Neural cell (in vitro differentiated cells): Measurements from ENCODE around the gene CAVIN3. TPM values are rescaled to one million over a fixed set of nuclear protein-coding genes. Genes with fewer than 3 reads are reported as not detected.

Experiments
- H2AFZ ChIP-seq: fragments of 200-600, 300-800 bp; sonication (generic), shearing (Covaris generic); 2 replicates; pipeline ENCODE4 v1.6.0; 2014; ENCODE audit warnings: low read depth, mild to moderate bottlenecking, antibody characterized with exemption, low read length, moderate library complexity
- H3F3A ChIP-seq: fragments of 200-600 bp; shearing (Covaris generic); 2 replicates; pipeline ENCODE4 v1.6.1; 2016; ENCODE audit warnings: mild to moderate bottlenecking, moderate library complexity, mixed read lengths, antibody characterized with exemption, low read length; ENCODE audit not compliant: insufficient read depth, poor library complexity, severe bottlenecking
- H3K27ac ChIP-seq: fragments of 200-600, 300-800 bp; sonication (generic), shearing (Covaris generic); 2 replicates; pipeline ENCODE4 v1.5.1; 2014; ENCODE audit warnings: mild to moderate bottlenecking, low read length, moderate library complexity
- H3K27me3 ChIP-seq: fragments of 300-800, 200-600 bp; sonication (generic), shearing (Covaris generic); 2 replicates; pipeline ENCODE4 v1.6.0; 2014; ENCODE audit warnings: mild to moderate bottlenecking, low read depth, low read length, moderate library complexity; ENCODE audit not compliant: insufficient read depth
- H3K36me3 ChIP-seq: fragments of 300-800, 200-600 bp; sonication (generic), shearing (Covaris generic); 2 replicates; pipeline ENCODE4 v1.5.1; 2014; ENCODE audit warnings: mild to moderate bottlenecking, antibody characterized with exemption, low read length, moderate library complexity; ENCODE audit not compliant: insufficient read depth
- H3K4me2 ChIP-seq: fragments of 300-800, 200-600 bp; sonication (generic), shearing (Covaris generic); 2 replicates; pipeline ENCODE4 v1.6.0; 2014; ENCODE audit warnings: mild to moderate bottlenecking, low read length
- H3K4me3 ChIP-seq: fragments of 300-800, 200-600 bp; sonication (generic), shearing (Covaris generic); 2 replicates; pipeline ENCODE4 v1.5.1; 2014; ENCODE audit warnings: mild to moderate bottlenecking, low read length, moderate library complexity
- H3K79me2 ChIP-seq: fragments of 200-600 bp; shearing (Covaris generic); replicated peaks from 2 replicates; pipeline ENCODE4 v1.6.0; 2014; ENCODE audit warnings: mild to moderate bottlenecking, low read length, moderate library complexity; ENCODE audit not compliant: insufficient read depth
- H3K9ac ChIP-seq: fragments of 300-800, 200-600 bp; sonication (generic), shearing (Covaris generic); 2 replicates; pipeline ENCODE4 v1.6.1; 2016; ENCODE audit warnings: mild to moderate bottlenecking, low read length, mixed read lengths
- H3K9me2 ChIP-seq: fragments of 200-600 bp; shearing (Covaris generic); 2 replicates; pipeline ENCODE4 v1.6.1; 2016; ENCODE audit warnings: mild to moderate bottlenecking, low read length, mixed read lengths; ENCODE audit not compliant: insufficient read depth
- H3K9me3 ChIP-seq: fragments of 200-600, 300-800 bp; sonication (generic), shearing (Covaris generic); 2 replicates; pipeline ENCODE4 v1.6.1; 2016; ENCODE audit warnings: mild to moderate bottlenecking, mixed run types, low read length, moderate library complexity, mixed read lengths
- H4K20me1 ChIP-seq: fragments of 200-600 bp; shearing (Covaris generic); 2 replicates; pipeline ENCODE4 v1.6.1; 2016; ENCODE audit warnings: mild to moderate bottlenecking, mixed run types; ENCODE audit not compliant: insufficient read depth
- EP300 ChIP-seq: fragments of 450-650 bp; conservative IDR thresholded peaks from 2 replicates; pipeline ENCODE4 v1.6.1; 2014; ENCODE audit warnings: antibody characterized with exemption, mild to moderate bottlenecking, moderate library complexity; ENCODE audit not compliant: poor library complexity, severe bottlenecking
- EZH2 ChIP-seq: fragments of 200-600, 300-800 bp; shearing (Covaris generic), sonication (generic); IDR thresholded peaks from 2 replicates; pipeline ENCODE4 v1.6.1; 2014; ENCODE audit warnings: antibody characterized with exemption, low read length, borderline replicate concordance, mild to moderate bottlenecking; ENCODE audit not compliant: insufficient read depth, poor library complexity, severe bottlenecking
- MXI1 ChIP-seq: fragments of 450-650 bp; conservative IDR thresholded peaks from 2 replicates; pipeline ENCODE4 v1.6.1; 2014; ENCODE audit warnings: antibody characterized with exemption, mild to moderate bottlenecking; ENCODE audit not compliant: poor library complexity, severe bottlenecking
- POLR2AphosphoS5 ChIP-seq: IDR thresholded peaks from 2 replicates; pipeline ENCODE4 v1.6.1; 2012
- RAD21 ChIP-seq: fragments of 450-650 bp; conservative IDR thresholded peaks from 2 replicates; pipeline ENCODE4 v1.6.1; 2014; ENCODE audit warnings: antibody characterized with exemption, mild to moderate bottlenecking, moderate library complexity
- SMC3 ChIP-seq: fragments of 450-650 bp; conservative IDR thresholded peaks from 2 replicates; pipeline ENCODE4 v1.6.1; 2014; ENCODE audit warnings: antibody characterized with exemption, mild to moderate bottlenecking, moderate library complexity; ENCODE audit not compliant: poor library complexity
- TAF1 ChIP-seq: IDR thresholded peaks from 2 replicates; pipeline ENCODE4 v1.6.1; 2012; ENCODE audit warnings: low read depth
- polyA plus RNA-seq: library from polyadenylated mRNA; depleted of rRNA; stranded (reverse); fragments of >200 nt; gene quantifications from 2 replicates; pipeline ENCODE4 v1.2.3, GENCODE V29; 2014
- TF ChIP-seq, protein P1 (sequence below): fragments of 450-650 bp; IDR thresholded peaks from 2 replicates; pipeline ENCODE4 v1.5.1; 2014; ENCODE audit warnings: antibody characterized with exemption, mild to moderate bottlenecking, moderate library complexity; ENCODE audit not compliant: poor library complexity, severe bottlenecking
- TF ChIP-seq, protein P2 (sequence below): IDR thresholded peaks from 2 replicates; pipeline ENCODE4 v1.6.1; 2012; ENCODE audit warnings: borderline replicate concordance

CAVIN3 gene
- polyA plus RNA-seq, 1 donor from 2014 or later = not detected

DNA sequence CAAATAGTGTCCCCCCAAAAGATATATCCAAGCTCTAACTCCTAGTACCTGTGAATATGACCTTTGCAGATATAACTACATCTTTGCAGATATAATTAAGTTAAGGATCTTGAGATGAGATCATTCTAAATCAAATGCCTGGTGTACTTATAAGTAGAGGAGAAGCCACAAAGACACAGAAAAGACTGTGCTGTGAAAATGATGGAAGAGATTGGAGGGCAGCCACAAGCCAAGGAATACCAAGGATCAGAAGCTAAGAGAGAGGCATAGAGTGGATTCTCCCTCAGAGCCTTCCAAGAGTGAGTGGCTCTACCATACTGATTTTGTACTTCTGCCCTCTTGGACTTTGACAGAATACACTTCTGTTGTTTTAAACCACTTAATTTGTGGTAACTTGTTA lies 7.5 kb upstream of the CAVIN3 start:
- H3K9me3 ChIP-seq = no peaks in the 10 kb centered on the region
- H3K27ac ChIP-seq = no peak overlapping the region
- H3K79me2 ChIP-seq = no peaks in the 10 kb centered on the region
- no peaks in the 10 kb centered on the region for H3K36me3 ChIP-seq
- TF ChIP-seq, protein P1, sequence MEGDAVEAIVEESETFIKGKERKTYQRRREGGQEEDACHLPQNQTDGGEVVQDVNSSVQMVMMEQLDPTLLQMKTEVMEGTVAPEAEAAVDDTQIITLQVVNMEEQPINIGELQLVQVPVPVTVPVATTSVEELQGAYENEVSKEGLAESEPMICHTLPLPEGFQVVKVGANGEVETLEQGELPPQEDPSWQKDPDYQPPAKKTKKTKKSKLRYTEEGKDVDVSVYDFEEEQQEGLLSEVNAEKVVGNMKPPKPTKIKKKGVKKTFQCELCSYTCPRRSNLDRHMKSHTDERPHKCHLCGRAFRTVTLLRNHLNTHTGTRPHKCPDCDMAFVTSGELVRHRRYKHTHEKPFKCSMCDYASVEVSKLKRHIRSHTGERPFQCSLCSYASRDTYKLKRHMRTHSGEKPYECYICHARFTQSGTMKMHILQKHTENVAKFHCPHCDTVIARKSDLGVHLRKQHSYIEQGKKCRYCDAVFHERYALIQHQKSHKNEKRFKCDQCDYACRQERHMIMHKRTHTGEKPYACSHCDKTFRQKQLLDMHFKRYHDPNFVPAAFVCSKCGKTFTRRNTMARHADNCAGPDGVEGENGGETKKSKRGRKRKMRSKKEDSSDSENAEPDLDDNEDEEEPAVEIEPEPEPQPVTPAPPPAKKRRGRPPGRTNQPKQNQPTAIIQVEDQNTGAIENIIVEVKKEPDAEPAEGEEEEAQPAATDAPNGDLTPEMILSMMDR = no peak
- TF ChIP-seq POLR2AphosphoS5 (no peak), EP300 (no peak), MXI1 (no peak), RAD21 (no peak), EZH2 (no peak), SMC3 (no peak), TAF1 (no peak)
- TF ChIP-seq, protein P2, sequence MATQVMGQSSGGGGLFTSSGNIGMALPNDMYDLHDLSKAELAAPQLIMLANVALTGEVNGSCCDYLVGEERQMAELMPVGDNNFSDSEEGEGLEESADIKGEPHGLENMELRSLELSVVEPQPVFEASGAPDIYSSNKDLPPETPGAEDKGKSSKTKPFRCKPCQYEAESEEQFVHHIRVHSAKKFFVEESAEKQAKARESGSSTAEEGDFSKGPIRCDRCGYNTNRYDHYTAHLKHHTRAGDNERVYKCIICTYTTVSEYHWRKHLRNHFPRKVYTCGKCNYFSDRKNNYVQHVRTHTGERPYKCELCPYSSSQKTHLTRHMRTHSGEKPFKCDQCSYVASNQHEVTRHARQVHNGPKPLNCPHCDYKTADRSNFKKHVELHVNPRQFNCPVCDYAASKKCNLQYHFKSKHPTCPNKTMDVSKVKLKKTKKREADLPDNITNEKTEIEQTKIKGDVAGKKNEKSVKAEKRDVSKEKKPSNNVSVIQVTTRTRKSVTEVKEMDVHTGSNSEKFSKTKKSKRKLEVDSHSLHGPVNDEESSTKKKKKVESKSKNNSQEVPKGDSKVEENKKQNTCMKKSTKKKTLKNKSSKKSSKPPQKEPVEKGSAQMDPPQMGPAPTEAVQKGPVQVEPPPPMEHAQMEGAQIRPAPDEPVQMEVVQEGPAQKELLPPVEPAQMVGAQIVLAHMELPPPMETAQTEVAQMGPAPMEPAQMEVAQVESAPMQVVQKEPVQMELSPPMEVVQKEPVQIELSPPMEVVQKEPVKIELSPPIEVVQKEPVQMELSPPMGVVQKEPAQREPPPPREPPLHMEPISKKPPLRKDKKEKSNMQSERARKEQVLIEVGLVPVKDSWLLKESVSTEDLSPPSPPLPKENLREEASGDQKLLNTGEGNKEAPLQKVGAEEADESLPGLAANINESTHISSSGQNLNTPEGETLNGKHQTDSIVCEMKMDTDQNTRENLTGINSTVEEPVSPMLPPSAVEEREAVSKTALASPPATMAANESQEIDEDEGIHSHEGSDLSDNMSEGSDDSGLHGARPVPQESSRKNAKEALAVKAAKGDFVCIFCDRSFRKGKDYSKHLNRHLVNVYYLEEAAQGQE = no peak
- no peak overlapping the region for H3K4me2 ChIP-seq
- H2AFZ ChIP-seq = no peak overlapping the region
- no peaks in the 10 kb centered on the region for H3K27me3 ChIP-seq
- no peak overlapping the region for H3K4me3 ChIP-seq
- no peaks in the 10 kb centered on the region for H4K20me1 ChIP-seq
- H3K9ac ChIP-seq = no peak overlapping the region
- no peaks in the 10 kb centered on the region for H3K9me2 ChIP-seq
- H3F3A ChIP-seq = no peaks in the 10 kb centered on the region

DNA sequence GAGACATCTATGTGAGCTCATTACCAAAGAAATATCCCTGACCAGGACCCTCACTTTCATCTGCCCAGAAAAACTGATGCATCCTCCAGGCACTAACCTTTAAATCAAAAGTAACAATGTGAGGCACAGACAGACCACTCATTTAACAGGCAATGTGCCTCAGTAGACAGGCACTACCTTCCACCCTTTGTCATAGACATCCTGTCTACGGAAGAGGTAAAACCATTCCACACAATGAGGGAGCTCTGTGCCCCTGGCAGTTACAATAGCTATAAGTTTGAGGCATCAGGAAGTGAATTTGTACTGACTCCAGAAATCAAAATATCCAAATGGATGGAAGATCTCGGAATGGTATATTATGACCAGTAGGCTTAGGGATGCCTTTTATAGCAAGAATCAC lies 6.7 kb upstream of the CAVIN3 start:
- no peak for TF ChIP-seq MXI1
- TF ChIP-seq TAF1 = no peak
- TF ChIP-seq EZH2 = no peak
- TF ChIP-seq POLR2AphosphoS5 = no peak
- TF ChIP-seq SMC3 = no peak
- TF ChIP-seq, protein P1 = no peak
- no peak for TF ChIP-seq RAD21
- TF ChIP-seq, protein P2 = no peak
- no peak for TF ChIP-seq EP300
- no peaks in the 10 kb centered on the region for H3K9me3 ChIP-seq
- H3K9ac ChIP-seq = no peak overlapping the region
- H3K79me2 ChIP-seq = no peaks in the 10 kb centered on the region
- H3K27me3 ChIP-seq = no peaks in the 10 kb centered on the region
- no peaks in the 10 kb centered on the region for H3K9me2 ChIP-seq
- H3K27ac ChIP-seq = no peak overlapping the region
- no peak overlapping the region for H2AFZ ChIP-seq
- no peaks in the 10 kb centered on the region for H4K20me1 ChIP-seq
- H3K36me3 ChIP-seq = no peaks in the 10 kb centered on the region
- no peak overlapping the region for H3K4me3 ChIP-seq
- H3K4me2 ChIP-seq = no peak overlapping the region
- no peaks in the 10 kb centered on the region for H3F3A ChIP-seq
